Measurements from ENCODE around the gene HHEX. TPM values are rescaled to one million over a fixed set of nuclear protein-coding genes. Genes with fewer than 3 reads are reported as not detected.
A peak's percentile ranks its signal among the peaks of the same experiment; 100 is the strongest.

The HHEX gene
- total RNA-seq, 2 experiments from 2014 or later = 0.31 to 0.55 TPM

DNA sequence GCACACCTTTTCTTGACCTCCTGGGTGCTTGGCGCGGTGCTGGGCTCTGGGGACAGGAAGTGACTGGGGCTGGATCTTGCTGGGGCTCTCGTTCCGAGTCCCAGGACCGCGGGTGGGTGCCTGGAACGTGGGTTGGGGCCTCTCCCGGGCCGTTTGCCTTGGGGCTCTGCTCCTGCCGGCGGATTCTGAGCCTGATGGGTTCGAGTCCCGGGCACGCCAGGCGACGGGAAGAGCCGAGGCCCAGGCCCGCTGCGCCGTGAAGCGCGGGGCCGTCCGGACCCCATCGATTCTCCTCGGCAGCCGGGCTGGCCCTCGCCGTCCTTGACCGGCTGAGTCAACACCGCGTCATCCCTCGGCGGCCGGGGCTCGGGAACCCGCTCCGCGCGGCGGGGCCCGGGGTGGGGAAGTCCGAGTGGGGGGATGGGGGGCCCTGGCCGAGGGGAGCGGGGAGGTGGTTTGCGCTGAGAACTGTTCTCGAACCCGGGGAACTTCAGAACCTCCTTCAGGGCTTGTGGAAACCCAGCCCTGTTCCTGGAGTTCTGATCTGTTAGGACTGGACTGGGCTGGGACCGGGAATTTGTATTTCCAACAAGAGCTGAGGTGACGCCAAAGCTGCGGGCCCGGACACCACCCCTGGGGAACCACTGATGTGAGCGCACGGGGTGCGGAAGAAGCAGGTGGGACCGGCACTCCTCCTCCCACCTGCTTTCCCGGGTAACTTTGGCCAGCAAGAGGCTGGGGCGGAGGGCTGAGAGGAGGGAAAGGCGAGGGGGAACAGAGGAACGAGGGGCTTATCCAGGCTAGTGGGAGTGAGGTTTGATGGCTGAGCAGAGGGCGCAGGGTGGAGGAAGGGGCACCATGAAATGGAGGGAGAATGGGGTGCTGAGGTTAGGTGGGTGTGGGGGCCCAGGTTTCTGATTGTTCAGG lies 6.2 kb downstream of the HHEX start:
- Mint-ChIP-seq H3K4me3 (no peak overlapping the region), H3K4me1 (ENCODE audit: low read depth) (peaks cover 35% of the 10 kb centered on the region), H3K36me3 (no peaks in the 10 kb centered on the region), H3K27me3 (peaks cover 71% of the 10 kb centered on the region), H3K9me3 (no peaks in the 10 kb centered on the region), H3K27ac (no peak overlapping the region)
- intact Hi-C loops (cut with micrococcal nuclease) = loop anchor here (10.0 kb wide), 1 partner anchor 379 kb away; the partner anchor contains the start of gene CYP26A1
- ChIA-PET CTCF (no interaction called here), POLR2A (no interaction called here)
- no peak for DNase-seq

DNA sequence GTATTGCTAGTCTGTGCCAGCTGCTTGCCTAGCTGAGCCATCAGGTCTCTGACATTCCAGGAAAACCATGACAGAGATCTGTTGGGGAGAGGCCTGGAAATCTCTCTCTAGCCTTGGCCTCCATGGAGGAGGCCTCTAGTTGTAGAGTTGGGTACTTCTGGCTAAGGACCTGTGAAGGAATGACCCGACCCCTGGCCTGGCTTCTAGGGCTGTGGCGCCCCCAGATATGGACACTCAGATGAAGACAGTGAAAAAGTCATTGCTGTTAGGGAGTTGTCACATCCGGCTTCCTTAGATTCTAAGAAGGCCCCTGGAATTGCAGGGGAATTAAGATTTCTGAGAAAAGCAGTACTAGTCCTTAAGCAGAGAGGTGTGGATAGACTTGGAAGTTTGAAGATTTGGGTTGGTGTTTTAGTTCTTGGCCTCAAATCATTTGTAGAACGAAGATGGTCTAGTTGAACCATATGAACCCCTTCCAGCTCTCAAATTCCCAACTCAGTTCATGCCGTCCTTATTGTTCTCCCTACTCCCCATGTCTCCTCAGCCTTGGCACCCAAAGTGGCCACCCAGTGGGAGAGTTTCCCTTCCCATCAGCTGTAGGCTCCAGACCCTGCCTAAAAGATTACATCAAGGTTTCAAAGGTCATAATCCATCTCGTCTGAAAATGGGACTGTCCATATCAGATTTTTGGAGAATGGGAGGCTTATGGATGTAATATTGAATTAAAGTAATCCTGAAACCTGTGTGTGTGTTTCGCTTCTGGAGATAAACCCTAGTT lies 7.0 kb downstream of the HHEX start:
- DNase-seq = no peak

DNA sequence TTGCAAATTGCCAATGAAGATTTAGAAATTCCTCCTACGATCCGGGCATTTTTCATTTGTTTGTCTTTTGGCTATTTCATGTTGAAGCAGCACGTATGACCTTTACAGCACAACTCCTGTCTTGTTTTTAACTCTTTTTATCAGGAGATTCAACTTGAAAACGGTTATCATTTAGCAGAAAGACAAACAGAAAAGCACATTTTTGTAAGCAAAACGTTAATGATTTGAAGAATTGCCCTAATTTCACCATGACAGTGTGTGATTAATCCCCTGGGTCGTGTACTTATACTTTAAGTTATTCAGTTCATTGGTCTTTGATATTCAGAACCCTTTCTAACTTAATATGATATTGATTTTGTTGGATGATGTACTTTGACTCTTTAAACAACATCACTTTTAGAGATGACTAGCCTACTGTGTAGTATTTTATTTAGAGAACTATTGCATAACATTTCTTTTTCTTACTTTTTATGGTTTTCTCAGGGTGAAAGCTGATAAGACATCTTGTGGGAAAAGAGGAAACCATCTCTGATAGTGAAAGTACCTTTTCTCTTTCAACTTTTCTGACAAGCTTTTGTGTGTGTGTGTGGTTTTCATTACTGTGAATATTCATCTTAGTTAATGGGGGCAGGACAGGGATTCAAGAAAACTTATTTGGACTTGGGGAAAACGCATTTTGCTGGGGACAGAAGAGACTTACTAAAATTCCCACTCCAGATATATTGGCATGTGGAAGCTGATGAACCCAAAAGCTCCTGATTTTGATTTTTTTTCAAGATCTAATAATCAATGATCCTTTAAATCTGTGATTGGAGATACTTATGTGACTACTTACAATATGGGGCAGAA lies 8.1 kb downstream of the HHEX start:
- ChIA-PET CTCF (interaction anchor here (0.7 to 2.0 kb wide), 3 partner anchors 10 to 145 kb away, joined by 3 to 5 read pairs (median 4); no protein-coding TSS in a partner anchor), POLR2A (interaction anchor here (0.7 kb wide), 1 partner anchor 10 kb away, joined by 3 read pairs; no protein-coding TSS in a partner anchor)
- H3K27ac Mint-ChIP-seq = no peak overlapping the region
- peaks cover 72% of the 10 kb centered on the region for H3K27me3 Mint-ChIP-seq
- no peaks in the 10 kb centered on the region for H3K9me3 Mint-ChIP-seq
- no peaks in the 10 kb centered on the region for H3K36me3 Mint-ChIP-seq
- H3K4me1 Mint-ChIP-seq (ENCODE audit: low read depth) = peaks cover 19% of the 10 kb centered on the region
- no peak for DNase-seq
- H3K4me3 Mint-ChIP-seq = no peak overlapping the region
- intact Hi-C loops (cut with micrococcal nuclease) = loop anchor here (10.0 kb wide), 1 partner anchor 377 kb away; the partner anchor contains the start of gene CYP26A1

More for the DNA sequence above, 7.0 kb downstream of the HHEX start:
- H3K4me3 Mint-ChIP-seq = no peak overlapping the region
- ChIA-PET POLR2A (no interaction called here), CTCF (no interaction called here)
- peaks cover 73% of the 10 kb centered on the region for H3K27me3 Mint-ChIP-seq
- H3K36me3 Mint-ChIP-seq = no peaks in the 10 kb centered on the region
- H3K9me3 Mint-ChIP-seq = no peaks in the 10 kb centered on the region
- no peak overlapping the region for H3K27ac Mint-ChIP-seq
- intact Hi-C loops (cut with micrococcal nuclease) = loop anchor here (10.0 kb wide), 1 partner anchor 378 kb away; the partner anchor contains the start of gene CYP26A1
- H3K4me1 Mint-ChIP-seq (ENCODE audit: low read depth) = peaks cover 27% of the 10 kb centered on the region

DNA sequence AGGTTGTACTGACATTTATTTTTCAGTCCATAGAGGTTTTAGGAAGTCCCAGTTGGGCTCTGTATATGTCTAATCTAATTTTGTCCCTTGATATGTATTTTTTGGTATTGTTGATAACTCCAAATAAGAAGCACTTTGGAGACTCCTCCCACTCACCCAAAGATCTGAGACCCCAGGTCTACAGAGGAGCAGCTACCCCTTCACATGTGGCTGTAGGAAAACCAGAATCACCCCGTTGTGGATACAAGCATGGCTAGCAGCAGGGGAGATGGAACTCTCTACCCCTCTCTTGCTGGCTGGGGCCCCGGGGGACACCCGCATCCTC lies 9.4 kb downstream of the HHEX start:
- POLR2A ChIA-PET = no interaction called here

DNA sequence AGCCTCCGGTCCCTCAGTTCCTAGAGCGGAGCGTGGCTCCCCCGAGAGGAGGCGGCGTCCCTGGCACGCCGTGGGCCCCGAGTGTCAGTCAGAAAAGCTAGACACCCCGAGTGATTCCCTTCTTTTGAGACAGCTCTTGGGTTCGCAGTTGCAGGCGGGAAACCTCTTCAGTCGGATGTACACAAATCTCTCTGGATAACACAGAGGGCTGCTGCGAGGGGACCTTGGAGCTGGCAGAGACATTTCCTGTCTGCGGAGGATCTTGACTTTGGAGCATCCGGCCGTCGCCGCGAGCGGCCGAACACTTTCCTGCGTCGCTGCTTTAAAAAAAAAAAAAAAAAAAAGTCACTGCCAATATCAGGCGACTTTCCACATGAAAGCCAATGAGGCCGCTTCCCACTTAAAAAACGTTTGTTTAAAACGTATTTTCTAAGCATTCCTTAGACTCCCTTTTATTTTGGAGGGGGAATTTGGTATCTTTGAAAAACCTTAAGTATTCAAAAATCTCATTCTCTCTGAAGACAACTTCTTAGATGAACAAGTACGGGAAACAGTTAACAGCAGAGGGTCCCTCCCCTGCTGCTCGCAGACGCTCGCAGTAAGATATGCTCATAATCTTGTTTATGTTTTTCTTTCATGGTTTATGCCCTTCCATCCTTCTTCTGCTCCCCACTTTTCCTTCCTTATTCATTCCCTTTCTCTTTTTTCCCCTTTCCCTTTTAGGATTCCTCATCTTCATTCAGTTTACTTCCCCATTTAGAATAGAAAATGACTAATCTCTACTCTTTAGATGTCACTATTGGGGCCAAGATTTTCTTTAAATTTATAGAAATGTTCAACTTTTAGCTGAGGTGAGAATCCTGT lies 10.0 kb downstream of the HHEX start:
- Mint-ChIP-seq H3K27ac (no peak overlapping the region), H3K27me3 (peaks cover 68% of the 10 kb centered on the region), H3K4me1 (ENCODE audit: low read depth) (peaks cover 19% of the 10 kb centered on the region), H3K36me3 (no peaks in the 10 kb centered on the region), H3K9me3 (no peaks in the 10 kb centered on the region), H3K4me3 (peak overlapping the region; percentile 76)
- ChIA-PET POLR2A (no interaction called here), CTCF (interaction anchor here (0.5 to 2.0 kb wide), 4 partner anchors 12 to 446 kb away, joined by 3 to 5 read pairs (median 4); no protein-coding TSS in a partner anchor)
- intact Hi-C loops (cut with micrococcal nuclease) = loop anchor here (10.0 kb wide), 1 partner anchor 375 kb away; the partner anchor contains the start of gene CYP26A1
- DNase-seq = peak; percentile 51

More for the DNA sequence above, 9.4 kb downstream of the HHEX start:
- Mint-ChIP-seq H3K9me3 (no peaks in the 10 kb centered on the region), H3K4me3 (peak overlapping the region; percentile 76), H3K4me1 (ENCODE audit: low read depth) (peaks cover 19% of the 10 kb centered on the region), H3K27ac (no peak overlapping the region), H3K27me3 (peaks cover 71% of the 10 kb centered on the region), H3K36me3 (no peaks in the 10 kb centered on the region)
- CTCF ChIA-PET = interaction anchor here (0.5 to 2.0 kb wide), 3 partner anchors 12 to 144 kb away, joined by 3 to 5 read pairs (median 5); no protein-coding TSS in a partner anchor
- intact Hi-C loops (cut with micrococcal nuclease) = loop anchor here (10.0 kb wide), 1 partner anchor 376 kb away; the partner anchor contains the start of gene CYP26A1
- no peak for DNase-seq

DNA sequence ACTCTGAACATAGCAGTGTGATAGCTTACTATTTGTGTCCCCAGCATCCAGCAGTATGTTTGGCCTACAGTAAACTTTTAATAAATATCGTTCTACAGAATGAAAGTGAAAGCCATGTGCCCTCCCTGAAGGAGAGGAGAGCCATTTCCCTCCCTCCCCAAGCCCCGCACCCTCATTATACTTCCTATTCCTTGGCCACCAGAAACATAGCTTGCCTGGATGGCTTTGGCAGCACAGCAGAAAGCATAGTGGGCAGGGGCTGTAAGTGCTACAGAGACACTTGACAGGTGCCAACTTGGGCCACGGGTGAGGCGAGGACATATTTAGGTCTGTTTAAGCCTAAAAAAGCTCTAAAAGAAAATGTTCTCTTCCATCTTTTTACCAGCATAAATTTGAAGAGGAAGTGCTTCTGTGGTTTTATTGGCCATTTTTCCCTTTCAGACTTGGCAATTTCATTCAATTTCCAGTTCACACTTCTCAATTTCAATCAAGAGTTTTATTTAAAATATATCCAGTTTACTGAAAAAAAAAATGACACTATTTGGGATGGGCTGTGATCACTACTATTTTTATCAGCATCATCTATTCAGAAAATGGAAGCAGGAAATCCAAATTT lies 12.7 kb downstream of the HHEX start:
- Mint-ChIP-seq H3K27ac (no peak overlapping the region), H3K9me3 (no peaks in the 10 kb centered on the region), H3K4me1 (ENCODE audit: low read depth) (peaks cover 19% of the 10 kb centered on the region), H3K4me3 (no peak overlapping the region), H3K36me3 (no peaks in the 10 kb centered on the region), H3K27me3 (peaks cover 56% of the 10 kb centered on the region)
- POLR2A ChIA-PET = no interaction called here
- no peak for DNase-seq
- CTCF ChIA-PET = interaction anchor here (0.6 kb wide), 1 partner anchor 443 kb away, joined by 4 read pairs; no protein-coding TSS in a partner anchor
- intact Hi-C loops (cut with micrococcal nuclease) = no loop called here

DNA sequence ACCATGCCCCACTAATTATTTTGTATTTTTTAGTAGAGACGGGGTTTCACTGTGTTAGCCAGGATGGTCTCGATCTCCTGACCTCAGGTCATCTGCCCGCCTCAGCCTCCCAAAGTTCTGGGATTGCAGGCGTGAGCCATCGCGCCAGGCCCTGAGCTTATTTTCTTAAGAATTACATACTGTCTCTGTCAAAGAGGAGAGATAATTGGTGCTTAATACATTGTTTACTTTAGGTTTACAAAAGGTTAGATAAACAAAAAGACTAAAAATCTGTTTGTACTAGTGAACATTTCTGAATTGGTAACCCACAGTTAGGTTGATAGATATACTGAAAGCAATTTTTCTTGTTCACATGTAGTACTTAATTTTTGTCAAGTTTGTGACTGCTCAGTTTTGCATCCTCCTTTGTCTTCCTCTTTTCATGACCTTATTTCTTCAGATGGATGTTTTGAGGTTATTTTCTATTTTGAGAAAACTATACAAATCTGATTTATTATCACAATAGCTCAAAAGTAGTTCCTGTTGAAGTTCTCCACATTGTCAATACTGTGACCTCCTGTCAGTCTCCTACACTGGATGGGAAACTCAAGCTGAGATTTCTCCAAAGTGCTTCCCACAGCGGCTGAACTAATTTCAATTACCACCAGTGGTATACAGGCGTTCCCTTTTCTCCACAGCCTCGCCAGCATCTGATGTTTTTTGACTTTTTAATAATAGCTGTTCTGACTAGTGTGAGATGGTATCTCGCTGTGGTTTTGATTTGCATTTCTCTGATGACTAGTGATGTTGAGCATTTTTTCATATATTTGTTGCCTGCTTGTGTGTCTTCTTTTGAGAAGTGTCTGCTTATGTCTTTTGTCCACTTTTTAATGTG lies 22.5 kb downstream of the HHEX start:
- Mint-ChIP-seq H3K4me1 (ENCODE audit: low read depth) (no peaks in the 10 kb centered on the region), H3K27me3 (peaks cover 2% of the 10 kb centered on the region), H3K4me3 (no peak overlapping the region), H3K36me3 (no peaks in the 10 kb centered on the region), H3K9me3 (no peaks in the 10 kb centered on the region), H3K27ac (no peak overlapping the region)
- ChIA-PET POLR2A (no interaction called here), CTCF (interaction anchor here (1.2 kb wide), 1 partner anchor 13 kb away, joined by 3 read pairs; no protein-coding TSS in a partner anchor)
- intact Hi-C loops (cut with micrococcal nuclease) = no loop called here
- no peak for DNase-seq

DNA sequence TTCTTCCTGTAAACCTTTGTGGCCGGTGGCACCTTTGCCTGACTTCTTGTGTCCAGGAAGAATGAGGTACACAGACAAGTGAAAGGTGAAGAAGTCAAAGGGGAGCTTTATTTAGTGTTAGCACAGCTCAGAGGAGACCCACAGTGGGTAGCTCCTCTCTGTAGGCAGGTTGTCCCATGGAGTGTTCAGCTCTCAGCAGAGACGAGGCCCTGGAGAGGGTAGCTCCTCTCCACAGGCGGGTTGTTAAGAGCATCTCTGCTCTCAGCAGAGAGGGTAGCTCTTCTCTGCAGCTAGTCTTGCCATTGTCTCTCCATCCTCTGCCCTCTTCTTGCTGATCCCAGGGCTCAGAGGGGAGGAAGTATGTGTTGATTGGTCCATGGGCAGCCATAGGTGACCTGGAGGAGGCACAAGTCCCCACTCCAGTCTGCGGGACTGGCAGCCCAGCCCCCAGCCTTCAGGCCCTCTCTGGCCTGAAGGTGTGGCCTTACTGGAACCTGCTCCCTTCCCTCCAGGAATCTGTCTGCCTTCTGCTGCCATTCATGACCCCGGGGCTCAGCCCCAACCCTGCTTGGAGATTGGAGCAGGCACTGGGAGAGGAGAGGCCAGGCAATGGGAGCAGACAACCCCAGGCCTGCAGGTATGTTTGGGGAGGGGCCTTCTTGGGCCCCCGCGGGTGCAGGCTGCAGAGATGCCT lies 24.5 kb downstream of the HHEX start:
- Mint-ChIP-seq H3K4me1 (ENCODE audit: low read depth) (no peaks in the 10 kb centered on the region), H3K27me3 (peaks cover 5% of the 10 kb centered on the region), H3K4me3 (no peak overlapping the region), H3K27ac (no peak overlapping the region), H3K9me3 (no peaks in the 10 kb centered on the region), H3K36me3 (no peaks in the 10 kb centered on the region)
- POLR2A ChIA-PET = no interaction called here
- intact Hi-C loops (cut with micrococcal nuclease) = no loop called here
- DNase-seq = no peak
- CTCF ChIA-PET = interaction anchor here (1.2 kb wide), 1 partner anchor 117 kb away, joined by 3 read pairs; no protein-coding TSS in a partner anchor

DNA sequence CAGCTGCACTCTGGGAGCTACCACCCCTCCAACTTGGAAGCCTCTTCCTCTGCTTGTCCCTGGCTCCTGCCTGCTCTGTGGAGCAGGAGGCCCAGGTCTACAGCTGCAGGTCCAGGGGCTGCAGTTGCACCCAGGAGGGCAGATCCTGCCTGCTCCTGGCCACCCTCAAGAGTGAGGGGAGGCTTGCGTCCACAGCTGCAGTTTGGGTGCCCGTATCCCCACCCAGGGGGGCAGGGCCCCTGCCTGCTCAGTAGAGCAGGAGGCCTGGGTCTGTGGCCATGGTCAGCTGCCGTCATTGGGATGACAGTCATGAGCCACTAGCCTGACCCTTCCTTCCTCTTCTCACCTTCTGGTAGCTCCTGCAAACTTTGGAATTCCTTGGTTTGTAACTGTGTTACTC lies 25.1 kb downstream of the HHEX start:
- Mint-ChIP-seq H3K27me3 (peaks cover 5% of the 10 kb centered on the region), H3K36me3 (no peaks in the 10 kb centered on the region), H3K27ac (no peak overlapping the region), H3K4me1 (ENCODE audit: low read depth) (no peaks in the 10 kb centered on the region), H3K4me3 (no peak overlapping the region), H3K9me3 (no peaks in the 10 kb centered on the region)
- intact Hi-C loops (cut with micrococcal nuclease) = no loop called here
- ChIA-PET POLR2A (no interaction called here), CTCF (interaction anchor here (1.2 kb wide), 1 partner anchor 117 kb away, joined by 3 read pairs; no protein-coding TSS in a partner anchor)
- no peak for DNase-seq
